H9 (cell line): Measurements from ENCODE around the gene TM4SF20. TPM values are rescaled to one million over a fixed set of nuclear protein-coding genes. Genes with fewer than 3 reads are reported as not detected.

Experiments used
- DNase-seq: peaks from one replicate; pipeline ENCODE4 v3.0.0-alpha.2; 2017
- H2AFZ ChIP-seq: one replicate; pipeline ENCODE4 v1.6.1; 2013; ENCODE audit warnings: mild to moderate bottlenecking, low read length, control low read depth, moderate library complexity
- H2AK5ac ChIP-seq: 2 replicates; pipeline ENCODE4 v1.6.1; 2013; ENCODE audit warnings: low read length, control low read depth, mixed read lengths; ENCODE audit not compliant: insufficient read length
- H2BK120ac ChIP-seq: one replicate; pipeline ENCODE4 v1.6.1; 2013; ENCODE audit warnings: low read depth, mild to moderate bottlenecking, low read length, control low read depth, inconsistent platforms; ENCODE audit not compliant: poor library complexity, severe bottlenecking
- H2BK12ac ChIP-seq: 2 replicates; pipeline ENCODE4 v1.6.1; 2013; ENCODE audit warnings: low read length, control low read depth, mixed read lengths, low read depth; ENCODE audit not compliant: insufficient read length
- H2BK15ac ChIP-seq: 2 replicates; pipeline ENCODE4 v1.6.1; 2013; ENCODE audit warnings: low read depth, low read length, control low read depth
- H2BK20ac ChIP-seq: one replicate; pipeline ENCODE4 v1.6.1; 2013; ENCODE audit warnings: low read depth, mild to moderate bottlenecking, low read length, control low read depth, inconsistent platforms; ENCODE audit not compliant: poor library complexity, severe bottlenecking
- H2BK5ac ChIP-seq: 2 replicates; pipeline ENCODE4 v1.6.1; 2013; ENCODE audit warnings: low read length, control low read depth, mixed read lengths; ENCODE audit not compliant: insufficient read length
- H3K14ac ChIP-seq: 2 replicates; pipeline ENCODE4 v1.6.1; 2013; ENCODE audit warnings: low read length, control low read depth; ENCODE audit not compliant: insufficient read depth
- H3K18ac ChIP-seq: 2 replicates; pipeline ENCODE4 v1.6.1; 2013; ENCODE audit warnings: low read depth, mild to moderate bottlenecking, mixed read lengths, low read length, control low read depth; ENCODE audit not compliant: insufficient read length
- H3K23ac ChIP-seq: 2 replicates; pipeline ENCODE4 v1.6.1; 2013; ENCODE audit warnings: low read length, control low read depth, mixed read lengths, low read depth; ENCODE audit not compliant: insufficient read length
- H3K23me2 ChIP-seq: 2 replicates; pipeline ENCODE4 v1.6.1; 2013; ENCODE audit warnings: low read depth, mild to moderate bottlenecking, mixed read lengths, low read length, control low read depth; ENCODE audit not compliant: insufficient read length, poor library complexity, severe bottlenecking
- H3K27ac ChIP-seq: 2 replicates; pipeline ENCODE4 v1.5.1; 2013; ENCODE audit warnings: low read length, control low read depth, mixed read lengths, low read depth; ENCODE audit not compliant: insufficient read length
- H3K27me3 ChIP-seq: 2 replicates; pipeline ENCODE4 v1.6.1; 2013; ENCODE audit warnings: low read length, control low read depth, inconsistent platforms; ENCODE audit not compliant: insufficient read depth
- H3K4ac ChIP-seq: 2 replicates; pipeline ENCODE4 v1.6.1; 2013; ENCODE audit warnings: low read depth, mild to moderate bottlenecking, control low read depth, inconsistent platforms, low read length, moderate library complexity
- H3K4me1 ChIP-seq: 2 replicates; pipeline ENCODE4 v1.6.1; 2013; ENCODE audit warnings: low read length, control low read depth, inconsistent platforms; ENCODE audit not compliant: insufficient read depth
- H3K4me2 ChIP-seq: 2 replicates; pipeline ENCODE4 v1.6.1; 2013; ENCODE audit warnings: low read length, control low read depth, mixed read lengths; ENCODE audit not compliant: insufficient read length, insufficient read depth
- H3K56ac ChIP-seq: 2 replicates; pipeline ENCODE4 v1.6.1; 2013; ENCODE audit warnings: low read depth, mild to moderate bottlenecking, mixed read lengths, low read length, control low read depth; ENCODE audit not compliant: insufficient read length
- H3K79me1 ChIP-seq: 2 replicates; pipeline ENCODE4 v1.6.1; 2013; ENCODE audit warnings: low read depth, mild to moderate bottlenecking, moderate library complexity, low read length, control low read depth, inconsistent platforms; ENCODE audit not compliant: insufficient read depth, poor library complexity, severe bottlenecking
- H3K79me2 ChIP-seq: 2 replicates; pipeline ENCODE4 v1.6.1; 2013; ENCODE audit warnings: low read length, control low read depth, inconsistent platforms; ENCODE audit not compliant: insufficient read depth
- H3K9ac ChIP-seq: 2 replicates; pipeline ENCODE4 v1.6.1; 2013; ENCODE audit warnings: low read length, control low read depth, mixed read lengths; ENCODE audit not compliant: insufficient read length; ENCODE audit errors: extremely low read depth
- H3K9me3 ChIP-seq: one replicate; pipeline ENCODE4 v1.6.1; 2013; ENCODE audit warnings: low read depth, low read length, inconsistent platforms; ENCODE audit not compliant: control insufficient read depth
- H3T11ph ChIP-seq: one replicate; pipeline ENCODE4 v1.6.1; 2013; ENCODE audit warnings: mild to moderate bottlenecking, low read length, control low read depth, inconsistent platforms
- H4K20me1 ChIP-seq: one replicate; pipeline ENCODE4 v1.6.1; 2013; ENCODE audit not compliant: control insufficient read depth, insufficient read length, insufficient read depth
- H4K5ac ChIP-seq: 2 replicates; pipeline ENCODE4 v1.6.1; 2013; ENCODE audit warnings: low read depth, mild to moderate bottlenecking, mixed read lengths, low read length, control low read depth; ENCODE audit not compliant: insufficient read length
- H4K8ac ChIP-seq: replicated peaks from 2 replicates; pipeline ENCODE4 v1.6.1; 2013; ENCODE audit warnings: low read length, control low read depth, mixed read lengths, low read depth; ENCODE audit not compliant: insufficient read length
- H4K91ac ChIP-seq: 2 replicates; pipeline ENCODE4 v1.6.1; 2013; ENCODE audit warnings: low read depth, mild to moderate bottlenecking, moderate library complexity, mixed read lengths, low read length, control low read depth; ENCODE audit not compliant: insufficient read length
- H3K27ac Mint-ChIP-seq, 3 experiments: 2 replicates in 2 of 3; 3 replicates in 1 of 3; pipeline ENCODE4 v1.8.0; 2020 to 2021; ENCODE audit warnings: mixed read lengths in 3 of 3, mild to moderate bottlenecking in 1 of 3, moderate library complexity in 1 of 3
- H3K27me3 Mint-ChIP-seq: 2 replicates; pipeline ENCODE4 v1.8.0; 2021; ENCODE audit warnings: low read depth, mild to moderate bottlenecking, moderate library complexity, mixed read lengths
- H3K36me3 Mint-ChIP-seq, 3 experiments: 2 replicates in 2 of 3; 3 replicates in 1 of 3; pipeline ENCODE4 v1.8.0; 2020 to 2021; ENCODE audit warnings: low read depth in 3 of 3, mixed read lengths in 3 of 3; ENCODE audit not compliant: insufficient read depth in 1 of 3
- H3K4me1 Mint-ChIP-seq, 2 experiments: 2 replicates each; pipeline ENCODE4 v1.8.0; 2020; ENCODE audit warnings: mixed read lengths in 2 of 2
- H3K4me3 Mint-ChIP-seq, 2 experiments: 2 replicates in 1 of 2; 3 replicates in 1 of 2; pipeline ENCODE4 v1.8.0; 2020 to 2021; ENCODE audit warnings: mild to moderate bottlenecking in 2 of 2, mixed read lengths in 2 of 2, moderate library complexity in 1 of 2
- H3K9me3 Mint-ChIP-seq, 2 experiments: 2 replicates in 1 of 2; 3 replicates in 1 of 2; pipeline ENCODE4 v1.8.0; 2020; ENCODE audit warnings: mild to moderate bottlenecking in 2 of 2, mixed read lengths in 2 of 2, moderate library complexity in 1 of 2
- WGBS: extraction: QIAGEN DNeasy Blood & Tissue Kit; methylation state at CpG from one replicate; pipeline ENCODE4 v1.1.7; 2013; ENCODE audit warnings: missing lambda C conversion rate, low lambda C conversion rate, mixed read lengths; ENCODE audit not compliant: insufficient read length; ENCODE audit errors: extremely low coverage; 5-methylcytosine and 5-hydroxymethylcytosine counted together
- total RNA-seq: library from RNA; stranded (reverse); gene quantifications from 2 replicates; pipeline ENCODE4 v1.2.1, GENCODE V29; 2021
- TF ChIP-seq, protein P1 (sequence below): fragments of 200-600 bp; sonication (generic); conservative IDR thresholded peaks from 3 replicates; pipeline ENCODE4 v1.8.0; 2021; ENCODE audit warnings: antibody characterized with exemption, mild to moderate bottlenecking

The TM4SF20 gene
- total RNA-seq, 1 experiment from 2014 or later, result not detected

DNA sequence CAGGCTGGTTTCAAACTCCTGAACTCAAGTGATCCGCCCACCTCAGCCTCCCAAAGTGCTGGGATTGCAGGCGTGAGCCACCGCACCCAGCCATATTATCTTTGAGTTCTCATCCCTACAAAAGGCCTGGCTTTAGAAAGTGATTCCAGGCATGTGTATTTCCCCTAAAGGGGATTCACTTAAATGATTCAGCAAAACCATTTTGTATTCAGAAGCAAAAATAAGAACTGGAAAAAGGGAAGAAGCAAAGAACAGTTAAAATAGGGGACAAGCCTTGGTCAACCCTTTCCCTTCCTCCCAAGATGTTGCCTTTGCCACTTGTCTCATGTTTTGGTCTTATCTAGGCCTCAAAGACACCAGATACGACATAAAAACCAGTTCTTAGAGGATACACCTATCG lies 10.5 kb downstream of the TM4SF20 start:
- WGBS, result no CpG with 5 or more reads among the region's 5 CpGs
- Histone ChIP-seq H3K4me1 (no peaks in the 10 kb centered on the region; the same call in 1 of the 2 replicates), H2AK5ac (no peak overlapping the region), H3K27ac (no peak overlapping the region), H3T11ph (no peak overlapping the region), H4K8ac (no peak overlapping the region), H3K14ac (no peak overlapping the region), H4K20me1 (no peaks in the 10 kb centered on the region), H4K5ac (no peak overlapping the region), H2BK20ac (no peak overlapping the region), H3K56ac (no peak overlapping the region), H3K23me2 (no peaks in the 10 kb centered on the region), H3K4me2 (no peak overlapping the region), H3K4ac (no peak overlapping the region), H2BK15ac (no peak overlapping the region), H3K79me2 (no peaks in the 10 kb centered on the region), H2BK12ac (no peak overlapping the region), H3K23ac (no peak overlapping the region), H3K9ac (no peak overlapping the region), H2AFZ (no peak overlapping the region), H3K18ac (no peak overlapping the region), H3K79me1 (no peaks in the 10 kb centered on the region), H2BK120ac (no peak overlapping the region), H3K9me3 (no peaks in the 10 kb centered on the region), H4K91ac (no peak overlapping the region), H2BK5ac (no peak overlapping the region), H3K27me3 (no peaks in the 10 kb centered on the region)
- Mint-ChIP-seq H3K27ac (no peak overlapping the region), H3K9me3 (no peaks in the 10 kb centered on the region), H3K27me3 (no peaks in the 10 kb centered on the region), H3K36me3 (no peaks in the 10 kb centered on the region), H3K4me1 (no peaks in the 10 kb centered on the region), H3K4me3 (no peak overlapping the region)
- TF ChIP-seq, protein P1, sequence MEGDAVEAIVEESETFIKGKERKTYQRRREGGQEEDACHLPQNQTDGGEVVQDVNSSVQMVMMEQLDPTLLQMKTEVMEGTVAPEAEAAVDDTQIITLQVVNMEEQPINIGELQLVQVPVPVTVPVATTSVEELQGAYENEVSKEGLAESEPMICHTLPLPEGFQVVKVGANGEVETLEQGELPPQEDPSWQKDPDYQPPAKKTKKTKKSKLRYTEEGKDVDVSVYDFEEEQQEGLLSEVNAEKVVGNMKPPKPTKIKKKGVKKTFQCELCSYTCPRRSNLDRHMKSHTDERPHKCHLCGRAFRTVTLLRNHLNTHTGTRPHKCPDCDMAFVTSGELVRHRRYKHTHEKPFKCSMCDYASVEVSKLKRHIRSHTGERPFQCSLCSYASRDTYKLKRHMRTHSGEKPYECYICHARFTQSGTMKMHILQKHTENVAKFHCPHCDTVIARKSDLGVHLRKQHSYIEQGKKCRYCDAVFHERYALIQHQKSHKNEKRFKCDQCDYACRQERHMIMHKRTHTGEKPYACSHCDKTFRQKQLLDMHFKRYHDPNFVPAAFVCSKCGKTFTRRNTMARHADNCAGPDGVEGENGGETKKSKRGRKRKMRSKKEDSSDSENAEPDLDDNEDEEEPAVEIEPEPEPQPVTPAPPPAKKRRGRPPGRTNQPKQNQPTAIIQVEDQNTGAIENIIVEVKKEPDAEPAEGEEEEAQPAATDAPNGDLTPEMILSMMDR, result no peak
- DNase-seq, result no peak
